ENCODE data around the gene CCR3.

The CCR3 gene

GRCh38 chr3:46239952-46240351, 2.3 kb upstream of the CCR3 start:
- TF ChIP-seq TEAD4 (IDR thresholded peaks at IDR 0.05) = no peak
- no peak for TF ChIP-seq YY1 (IDR thresholded peaks at IDR 0.05; ENCODE audit: low read depth)
- no peak for TF ChIP-seq EGR1 (IDR thresholded peaks at IDR 0.05)
- no peak for TF ChIP-seq CEBPB (IDR thresholded peaks at IDR 0.05)
- TF ChIP-seq USF1 (IDR thresholded peaks at IDR 0.05) = no peak
- no peak for TF ChIP-seq FOXM1 (IDR thresholded peaks at IDR 0.05; ENCODE audit: borderline replicate concordance, low read depth)
- TF ChIP-seq NFIC (IDR thresholded peaks at IDR 0.05) = no peak
- no peak for TF ChIP-seq TCF12 (IDR thresholded peaks at IDR 0.05; ENCODE audit: low read depth)
- TF ChIP-seq MAX (IDR thresholded peaks at IDR 0.05) = no peak
- no peak for TF ChIP-seq CREB1 (IDR thresholded peaks at IDR 0.05; ENCODE audit: low read depth)
- TF ChIP-seq RAD21 (IDR thresholded peaks at IDR 0.05; ENCODE audit: low read depth) = no peak
- no peak for TF ChIP-seq ZBTB7A (IDR thresholded peaks at IDR 0.05; ENCODE audit: low read depth)
- TF ChIP-seq TAF1 (IDR thresholded peaks at IDR 0.05; ENCODE audit: low read depth) = no peak

- TF ChIP-seq REST (IDR thresholded peaks at IDR 0.05; ENCODE audit: low read depth) = no peak
- no peak for TF ChIP-seq FOXM1 (IDR thresholded peaks at IDR 0.05; ENCODE audit: borderline replicate concordance, low read depth)
- TF ChIP-seq EGR1 (IDR thresholded peaks at IDR 0.05) = no peak
- TF ChIP-seq EP300 (IDR thresholded peaks at IDR 0.05; ENCODE audit: borderline replicate concordance) = no peak
- TF ChIP-seq RAD21 (IDR thresholded peaks at IDR 0.05; ENCODE audit: low read depth) = no peak
- no peak for TF ChIP-seq CEBPB (IDR thresholded peaks at IDR 0.05)
- TF ChIP-seq ZBTB7A (IDR thresholded peaks at IDR 0.05; ENCODE audit: low read depth) = no peak
- no peak for TF ChIP-seq MAX (IDR thresholded peaks at IDR 0.05)
- no peak for TF ChIP-seq TCF12 (IDR thresholded peaks at IDR 0.05; ENCODE audit: low read depth)
- no peak for TF ChIP-seq NFIC (IDR thresholded peaks at IDR 0.05)
- no peak for TF ChIP-seq CREB1 (IDR thresholded peaks at IDR 0.05; ENCODE audit: low read depth)
- no peak for TF ChIP-seq TEAD4 (IDR thresholded peaks at IDR 0.05)
- TF ChIP-seq YY1 (IDR thresholded peaks at IDR 0.05; ENCODE audit: low read depth) = no peak
- TF ChIP-seq TAF1 (IDR thresholded peaks at IDR 0.05; ENCODE audit: low read depth) = no peak
Measured at GRCh38 chr3:46243560-46243959, 1.3 kb downstream of the CCR3 start.

GRCh38 chr3:46245146-46245545, 2.9 kb downstream of the CCR3 start:
- TF ChIP-seq TCF12 (IDR thresholded peaks at IDR 0.05; ENCODE audit: low read depth) (no peak), REST (IDR thresholded peaks at IDR 0.05; ENCODE audit: low read depth) (no peak), TEAD4 (IDR thresholded peaks at IDR 0.05) (no peak)

GRCh38 chr3:46252980-46253379, 10.7 kb downstream of the CCR3 start:
- TF ChIP-seq CREB1 (IDR thresholded peaks at IDR 0.05; ENCODE audit: low read depth) (no peak), TCF12 (IDR thresholded peaks at IDR 0.05; ENCODE audit: low read depth) (no peak), MAX (IDR thresholded peaks at IDR 0.05) (no peak), ZBTB7A (IDR thresholded peaks at IDR 0.05; ENCODE audit: low read depth) (no peak), NFIC (IDR thresholded peaks at IDR 0.05) (no peak), TAF1 (IDR thresholded peaks at IDR 0.05; ENCODE audit: low read depth) (no peak), FOXM1 (IDR thresholded peaks at IDR 0.05; ENCODE audit: borderline replicate concordance, low read depth) (no peak), USF1 (IDR thresholded peaks at IDR 0.05) (no peak), TEAD4 (IDR thresholded peaks at IDR 0.05) (no peak), EP300 (IDR thresholded peaks at IDR 0.05; ENCODE audit: borderline replicate concordance) (no peak), RAD21 (IDR thresholded peaks at IDR 0.05; ENCODE audit: low read depth) (no peak), CEBPB (IDR thresholded peaks at IDR 0.05) (no peak), REST (IDR thresholded peaks at IDR 0.05; ENCODE audit: low read depth) (no peak), EGR1 (IDR thresholded peaks at IDR 0.05) (no peak), YY1 (IDR thresholded peaks at IDR 0.05; ENCODE audit: low read depth) (no peak)

Data from Ishikawa (cell line).